Colonic mucosa (tissue), 4 donors: ENCODE measurements around the gene RIBC2. TPM values are rescaled to one million over a fixed set of nuclear protein-coding genes. Genes with fewer than 3 reads are reported as not detected.
"Not testable (repeated sequence)": the region's sequence is repeated elsewhere in the genome, so short reads cannot be mapped to it uniquely, and the experiment has no call there.

Experiments
- DNase-seq: peaks from one replicate; pipeline ENCODE4 v3.0.0-alpha.2; 2020
- H3K27ac ChIP-seq: fragments of 200-600 bp; one replicate; pipeline ENCODE4 v1.8.0; 2021
- H3K27me3 ChIP-seq: fragments of 200-600 bp; one replicate; pipeline ENCODE4 v1.8.0; 2021
- H3K36me3 ChIP-seq: fragments of 200-600 bp; one replicate; pipeline ENCODE4 v1.8.0; 2021
- H3K4me1 ChIP-seq: fragments of 200-600 bp; one replicate; pipeline ENCODE4 v1.8.0; 2021; ENCODE audit warnings: mild to moderate bottlenecking
- H3K4me3 ChIP-seq: fragments of 200-600 bp; one replicate; pipeline ENCODE4 v1.8.0; 2021
- H3K9ac ChIP-seq, 2 donors: one replicate each; pipeline ENCODE4 v1.7.0; 2013; ENCODE audit warnings: control low read depth in 2 of 2, low read depth in 2 of 2, low read length in 2 of 2
- H3K9me3 ChIP-seq: fragments of 200-600 bp; one replicate; pipeline ENCODE4 v1.8.0; 2021
- intact Hi-C: fragments of 100-400 bp; cut with DNase I; formaldehyde crosslinking; loops from one replicate; pipeline ENCODE4 v1.14.1; 2022
- total RNA-seq, 2 donors: library from RNA; stranded (reverse); fragmentation: NEBNext Ultra II Directional in 1 of 2; extraction: Animal tissue kit (Norgen Biotek cat#: 25700) in 1 of 2; gene quantifications; one replicate each; pipeline ENCODE4 v1.2.1, GENCODE V29; 2021
- TF ChIP-seq, protein P1 (sequence below): fragments of 200-600 bp; IDR thresholded peaks from one replicate; pipeline ENCODE4 v1.8.0; 2022; ENCODE audit warnings: antibody characterized with exemption, mild to moderate bottlenecking
- donor health status: healthy.
- donor health status: DM: no; HTN: no; CAD: no.
- donor health status: DM: no; HTN: no; CAD: no.

The RIBC2 gene, protein sequence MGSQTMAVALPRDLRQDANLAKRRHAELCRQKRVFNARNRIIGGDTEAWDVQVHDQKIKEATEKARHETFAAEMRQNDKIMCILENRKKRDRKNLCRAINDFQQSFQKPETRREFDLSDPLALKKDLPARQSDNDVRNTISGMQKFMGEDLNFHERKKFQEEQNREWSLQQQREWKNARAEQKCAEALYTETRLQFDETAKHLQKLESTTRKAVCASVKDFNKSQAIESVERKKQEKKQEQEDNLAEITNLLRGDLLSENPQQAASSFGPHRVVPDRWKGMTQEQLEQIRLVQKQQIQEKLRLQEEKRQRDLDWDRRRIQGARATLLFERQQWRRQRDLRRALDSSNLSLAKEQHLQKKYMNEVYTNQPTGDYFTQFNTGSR
- total RNA-seq: 1 to 10 TPM in 1 of 2 donors, under 1 TPM in 1; 0.85 to 6.7 TPM

DNA sequence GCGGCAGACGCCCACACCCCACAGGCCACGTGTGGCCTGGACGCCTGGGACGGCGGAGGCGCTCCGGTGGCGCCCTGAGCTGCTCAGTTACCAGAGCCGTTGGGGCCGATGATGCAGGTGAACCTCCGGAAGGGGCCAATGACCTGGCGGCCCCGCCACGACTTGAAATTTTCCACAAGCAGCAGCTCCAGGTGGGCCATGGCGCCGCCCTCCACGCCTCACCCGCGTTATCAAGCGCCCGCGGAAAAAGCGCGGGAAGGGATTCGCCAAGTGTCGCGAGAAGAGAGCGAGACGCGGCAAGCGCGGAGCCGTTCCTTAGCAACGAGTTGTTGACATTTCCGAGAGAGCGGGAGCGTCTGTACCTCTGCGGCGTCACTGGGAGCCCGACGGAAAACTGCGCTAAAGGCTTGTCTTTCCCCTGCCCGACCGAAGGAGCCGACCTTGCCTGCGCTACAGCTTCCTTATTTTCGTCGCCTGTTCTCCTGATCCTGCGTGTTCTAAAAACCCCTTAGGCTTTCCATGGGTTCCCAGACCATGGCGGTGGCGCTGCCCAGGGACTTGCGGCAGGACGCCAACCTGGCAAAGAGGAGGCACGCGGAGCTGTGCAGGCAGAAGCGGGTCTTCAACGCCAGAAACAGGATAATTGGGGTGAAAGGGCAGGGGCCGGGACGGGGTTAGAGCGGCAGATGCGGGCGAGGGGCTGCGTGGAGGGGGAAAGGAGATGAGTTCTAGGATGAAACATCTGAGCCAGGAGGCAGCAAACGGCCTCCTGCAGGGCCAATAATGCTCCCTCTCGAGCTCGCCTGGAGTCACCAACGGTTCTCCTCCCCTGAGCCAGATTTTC is at the start of gene RIBC2, which contains the start of gene SMC1B:
Gene RIBC2, plus strand, starts transcription at position 326 of the 844 bp plus-strand sequence. Its CDS starts 194 bp downstream, at position 520.
Gene SMC1B, minus strand, starts transcription at position 232 of the 844 bp plus-strand sequence. Its CDS starts 32 bp downstream, at position 200.
- Histone ChIP-seq H3K9me3 (no peaks in the 10 kb centered on the region), H3K4me3 (peak within 1 kb of the TSS; percentile 40), H3K36me3 (no peaks in the 10 kb centered on the region), H3K9ac (peak within 1 kb of the TSS; percentile 45 to 55), H3K27me3 (no peaks in the 10 kb centered on the region), H3K4me1 (peaks cover 5% of the 10 kb centered on the region), H3K27ac (no peak within 1 kb of the TSS)
- TF ChIP-seq, protein P1, sequence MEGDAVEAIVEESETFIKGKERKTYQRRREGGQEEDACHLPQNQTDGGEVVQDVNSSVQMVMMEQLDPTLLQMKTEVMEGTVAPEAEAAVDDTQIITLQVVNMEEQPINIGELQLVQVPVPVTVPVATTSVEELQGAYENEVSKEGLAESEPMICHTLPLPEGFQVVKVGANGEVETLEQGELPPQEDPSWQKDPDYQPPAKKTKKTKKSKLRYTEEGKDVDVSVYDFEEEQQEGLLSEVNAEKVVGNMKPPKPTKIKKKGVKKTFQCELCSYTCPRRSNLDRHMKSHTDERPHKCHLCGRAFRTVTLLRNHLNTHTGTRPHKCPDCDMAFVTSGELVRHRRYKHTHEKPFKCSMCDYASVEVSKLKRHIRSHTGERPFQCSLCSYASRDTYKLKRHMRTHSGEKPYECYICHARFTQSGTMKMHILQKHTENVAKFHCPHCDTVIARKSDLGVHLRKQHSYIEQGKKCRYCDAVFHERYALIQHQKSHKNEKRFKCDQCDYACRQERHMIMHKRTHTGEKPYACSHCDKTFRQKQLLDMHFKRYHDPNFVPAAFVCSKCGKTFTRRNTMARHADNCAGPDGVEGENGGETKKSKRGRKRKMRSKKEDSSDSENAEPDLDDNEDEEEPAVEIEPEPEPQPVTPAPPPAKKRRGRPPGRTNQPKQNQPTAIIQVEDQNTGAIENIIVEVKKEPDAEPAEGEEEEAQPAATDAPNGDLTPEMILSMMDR: no peak
- intact Hi-C loops: loop anchor here (10.0 kb wide), 1 partner anchor 89 kb away; no protein-coding TSS in a partner anchor
- DNase-seq: peak; percentile 90

GRCh38 chr22:45366713-45367112 is 46.8 kb upstream of the RIBC2 start:
- Histone ChIP-seq H3K4me3 (no peak overlapping the region), H3K9me3 (no peaks in the 10 kb centered on the region), H3K27me3 (no peaks in the 10 kb centered on the region), H3K27ac (no peak overlapping the region), H3K4me1 (no peaks in the 10 kb centered on the region), H3K9ac (no peak overlapping the region), H3K36me3 (no peaks in the 10 kb centered on the region)
- no peak for DNase-seq
- TF ChIP-seq, protein P1: no peak
- intact Hi-C loops: no loop called here

DNA sequence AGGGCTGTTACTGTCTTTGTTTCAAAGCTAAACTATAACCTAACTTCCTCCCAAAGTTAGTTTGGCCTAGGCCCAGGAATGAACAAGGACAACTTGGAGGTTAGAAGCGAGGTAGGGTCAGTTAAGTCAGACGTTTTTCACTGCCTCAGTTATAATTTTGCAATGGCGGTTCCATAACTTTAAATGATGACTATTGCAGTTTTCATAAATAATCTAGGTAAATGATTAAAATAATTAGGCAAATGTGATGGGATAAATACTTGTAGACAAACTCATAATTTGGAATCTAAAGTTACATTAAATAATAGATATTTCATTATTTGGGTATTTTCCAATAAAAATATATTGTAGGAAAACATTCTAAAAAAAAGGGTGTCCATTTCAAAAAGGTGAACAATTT is 39.9 kb upstream of the RIBC2 start:
- H3K9me3 ChIP-seq, H3K4me3 ChIP-seq, H3K4me1 ChIP-seq, H3K36me3 ChIP-seq, H3K27ac ChIP-seq, H3K9ac ChIP-seq, intact Hi-C loops, H3K27me3 ChIP-seq, DNase-seq: not testable (repeated sequence)

DNA sequence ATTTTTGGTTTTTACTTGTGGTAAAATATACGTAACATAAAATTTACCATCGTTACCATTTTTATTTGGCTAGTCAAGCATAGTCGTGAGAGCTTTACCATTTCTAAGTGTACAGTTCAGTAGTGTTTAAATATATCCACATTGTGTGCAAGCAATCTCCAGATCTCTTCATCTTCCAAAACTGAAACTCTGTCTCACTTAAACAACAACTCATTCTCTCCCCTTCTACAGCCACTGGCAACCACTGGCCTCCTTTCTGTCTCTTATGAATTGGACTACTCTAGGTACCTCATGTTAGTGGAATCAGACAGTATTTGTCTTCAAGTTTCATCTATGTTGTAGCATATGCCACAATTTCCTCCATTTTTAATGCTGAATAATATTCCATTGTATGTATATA is 37.5 kb upstream of the RIBC2 start:
- no peak overlapping the region for H3K27ac ChIP-seq
- no peaks in the 10 kb centered on the region for H3K27me3 ChIP-seq
- no peak overlapping the region for H3K4me3 ChIP-seq
- H3K36me3 ChIP-seq: no peaks in the 10 kb centered on the region
- TF ChIP-seq, protein P1: no peak
- DNase-seq: no peak
- H3K9me3 ChIP-seq: no peaks in the 10 kb centered on the region
- H3K4me1 ChIP-seq: no peaks in the 10 kb centered on the region
- intact Hi-C loops: no loop called here
- no peak overlapping the region for H3K9ac ChIP-seq

DNA sequence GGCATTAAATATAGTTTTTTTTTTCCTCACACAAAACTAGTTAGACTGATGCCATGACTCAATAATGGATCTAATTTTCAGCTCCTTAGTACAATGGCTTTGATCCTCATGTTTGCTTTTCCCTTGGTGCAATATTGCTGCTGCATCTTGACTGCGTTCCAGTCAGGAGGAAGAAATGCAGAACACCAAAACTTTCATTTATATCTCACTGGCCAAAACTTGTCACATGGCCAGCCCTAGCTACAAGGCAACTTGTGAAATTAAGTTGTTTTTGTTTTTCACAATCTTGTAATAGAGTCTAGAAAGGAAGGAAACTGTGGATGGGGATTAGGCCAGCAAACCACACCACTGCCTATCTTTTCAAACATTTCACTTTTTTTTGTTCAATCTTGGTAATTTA is 36.8 kb upstream of the RIBC2 start:
- Histone ChIP-seq H3K36me3 (no peaks in the 10 kb centered on the region), H3K4me3 (no peak overlapping the region), H3K9ac (no peak overlapping the region), H3K4me1 (no peaks in the 10 kb centered on the region), H3K9me3 (no peaks in the 10 kb centered on the region), H3K27me3 (no peaks in the 10 kb centered on the region), H3K27ac (no peak overlapping the region)
- intact Hi-C loops: no loop called here
- DNase-seq: peak; percentile 21
- TF ChIP-seq, protein P1: no peak
